ENCODE data around the gene OR10A7.
"Not testable (repeated sequence)": the region's sequence is repeated elsewhere in the genome, so short reads cannot be mapped to it uniquely, and the experiment has no call there.

Gene OR10A7

GRCh38 chr12:55220725-55221124 is at the start of gene OR10A7:
Gene OR10A7 (plus strand): TSS chr12:55221025. CDS start chr12:55221025, 0 bp downstream.
- TF ChIP-seq, protein P1, sequence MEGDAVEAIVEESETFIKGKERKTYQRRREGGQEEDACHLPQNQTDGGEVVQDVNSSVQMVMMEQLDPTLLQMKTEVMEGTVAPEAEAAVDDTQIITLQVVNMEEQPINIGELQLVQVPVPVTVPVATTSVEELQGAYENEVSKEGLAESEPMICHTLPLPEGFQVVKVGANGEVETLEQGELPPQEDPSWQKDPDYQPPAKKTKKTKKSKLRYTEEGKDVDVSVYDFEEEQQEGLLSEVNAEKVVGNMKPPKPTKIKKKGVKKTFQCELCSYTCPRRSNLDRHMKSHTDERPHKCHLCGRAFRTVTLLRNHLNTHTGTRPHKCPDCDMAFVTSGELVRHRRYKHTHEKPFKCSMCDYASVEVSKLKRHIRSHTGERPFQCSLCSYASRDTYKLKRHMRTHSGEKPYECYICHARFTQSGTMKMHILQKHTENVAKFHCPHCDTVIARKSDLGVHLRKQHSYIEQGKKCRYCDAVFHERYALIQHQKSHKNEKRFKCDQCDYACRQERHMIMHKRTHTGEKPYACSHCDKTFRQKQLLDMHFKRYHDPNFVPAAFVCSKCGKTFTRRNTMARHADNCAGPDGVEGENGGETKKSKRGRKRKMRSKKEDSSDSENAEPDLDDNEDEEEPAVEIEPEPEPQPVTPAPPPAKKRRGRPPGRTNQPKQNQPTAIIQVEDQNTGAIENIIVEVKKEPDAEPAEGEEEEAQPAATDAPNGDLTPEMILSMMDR (conservative IDR thresholded peaks at IDR 0.05): no peak

DNA sequence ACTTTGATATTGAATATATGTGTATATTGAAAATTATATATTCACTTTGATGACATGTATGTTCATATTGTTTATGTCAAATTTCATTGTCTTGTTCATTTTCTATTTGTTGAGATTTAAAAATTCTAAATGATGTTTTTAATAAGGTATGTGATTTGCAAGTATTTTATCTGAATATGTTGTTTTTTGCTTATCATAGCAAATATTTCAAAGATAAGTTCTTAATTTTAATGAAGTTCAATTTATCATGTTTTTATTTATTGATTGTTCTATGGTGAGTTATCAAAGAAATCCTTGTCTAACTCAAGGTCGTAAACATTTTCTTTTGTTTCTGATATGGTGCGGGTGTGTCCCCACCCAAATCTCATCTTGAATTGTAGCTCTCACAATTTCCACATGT is 49.4 kb upstream of the OR10A7 start:
- TF ChIP-seq, protein P1 (conservative IDR thresholded peaks at IDR 0.05): no peak
- H3K27ac ChIP-seq: no peak overlapping the region

More at GRCh38 chr12:55220725-55221124, at the start of gene OR10A7:
- H3K27ac ChIP-seq: no peak within 1 kb of the TSS

- H3K27ac ChIP-seq: not testable (repeated sequence)
Observed at GRCh38 chr12:55171846-55172245, 49.0 kb upstream of the OR10A7 start.

- TF ChIP-seq, protein P1 (conservative IDR thresholded peaks at IDR 0.05): no peak
- no peak overlapping the region for H3K27ac ChIP-seq
Observed at GRCh38 chr12:55172686-55173085, 48.1 kb upstream of the OR10A7 start.

DNA sequence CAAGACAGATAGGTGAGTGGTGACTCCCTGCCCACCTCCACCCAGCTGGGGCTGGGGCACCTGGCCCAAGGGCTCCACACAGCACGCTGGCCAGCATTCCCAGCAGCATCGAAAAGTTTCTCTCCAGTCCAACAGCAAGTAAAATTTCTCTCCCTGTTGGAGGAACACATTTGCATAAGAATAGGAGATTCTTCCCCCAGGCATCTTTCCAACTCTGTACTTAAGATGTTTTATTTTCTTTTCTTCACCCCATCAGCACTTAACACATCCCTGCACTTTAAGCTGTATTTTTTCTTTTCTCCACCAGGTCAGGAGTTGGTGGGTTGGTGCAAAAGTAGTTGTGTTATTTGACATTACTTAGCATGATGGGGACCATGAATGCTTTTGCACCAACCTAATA is 47.4 kb upstream of the OR10A7 start:
- no peak overlapping the region for H3K27ac ChIP-seq

DNA sequence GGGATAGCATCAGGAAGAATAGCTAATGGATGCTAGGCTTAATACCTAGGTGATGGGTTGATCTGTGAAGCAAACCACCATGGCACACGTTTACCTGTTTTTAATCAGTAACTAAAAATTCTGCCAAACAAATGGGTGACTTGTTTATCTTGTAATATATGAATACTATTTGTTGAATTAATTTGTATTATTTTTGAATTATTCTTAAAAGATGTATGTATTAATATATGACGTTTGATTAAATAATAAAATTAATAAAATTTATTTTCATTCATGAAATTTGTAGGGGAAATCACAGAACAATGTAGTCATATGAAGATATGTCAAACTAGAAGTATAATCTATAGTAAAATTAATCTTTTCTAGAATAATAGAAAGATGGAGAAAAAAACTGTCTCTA is 32.3 kb upstream of the OR10A7 start:
- TF ChIP-seq, protein P1 (conservative IDR thresholded peaks at IDR 0.05): no peak
- no peak overlapping the region for H3K27ac ChIP-seq

More for the DNA sequence above, 47.4 kb upstream of the OR10A7 start:
- TF ChIP-seq, protein P1 (conservative IDR thresholded peaks at IDR 0.05): no peak

DNA sequence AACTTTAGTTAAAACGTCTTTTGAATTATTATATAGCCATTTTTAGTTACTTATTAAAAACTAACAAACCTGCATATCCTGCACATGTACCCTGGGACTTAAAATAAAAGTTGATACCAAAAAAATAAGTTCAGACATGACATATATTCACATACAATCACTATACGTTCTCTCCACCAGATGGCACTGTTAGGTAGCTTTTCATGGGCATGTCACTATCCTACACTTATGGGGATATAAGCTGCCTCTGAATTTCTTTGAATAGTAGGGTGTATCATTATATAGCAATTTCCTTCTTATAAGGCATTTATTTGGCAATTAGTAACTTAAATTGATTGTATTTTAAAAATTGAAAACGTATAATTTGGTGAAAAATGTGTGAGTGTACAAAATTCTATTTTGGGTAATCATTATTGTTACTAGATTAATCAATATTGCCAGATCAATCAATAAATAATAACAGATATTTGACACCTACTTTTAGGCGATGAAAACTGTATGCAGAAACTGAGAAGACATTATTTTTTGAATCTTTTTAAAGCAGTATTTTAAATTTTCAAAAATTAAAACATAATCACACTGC is 31.8 kb upstream of the OR10A7 start:
- TF ChIP-seq, protein P1 (conservative IDR thresholded peaks at IDR 0.05): peak; percentile 85

GRCh38 chr12:55194382-55194781 is 26.4 kb upstream of the OR10A7 start:
- TF ChIP-seq, protein P1 (conservative IDR thresholded peaks at IDR 0.05): no peak
- no peak overlapping the region for H3K27ac ChIP-seq

More for the DNA sequence above, 31.8 kb upstream of the OR10A7 start:
- no peak overlapping the region for H3K27ac ChIP-seq
